Stimulated activated CD4-positive, alpha-beta T cell treated with anti-CD3 and anti-CD28 coated beads, Interleukin-1b, Interleukin-23, amount 100 ng/mL, for 4 hours (primary cell): ENCODE measurements around the gene SLC45A2.
"Not testable (repeated sequence)": the region's sequence is repeated elsewhere in the genome, so short reads cannot be mapped to it uniquely, and the experiment has no call there.

Experiments
- DNase-seq, 2 donors: peaks; one replicate each; pipeline ENCODE4 v3.0.0-alpha.2; 2020; ENCODE audit warnings: low read depth in 2 of 2

Gene SLC45A2

GRCh38 chr5:33969572-33970452 lies 14.7 kb downstream of the SLC45A2 start:
- DNase-seq = no peak

- DNase-seq = no peak
These were observed 16.1 kb downstream of the SLC45A2 start for GRCh38 chr5:33968211-33969005.

- no peak for DNase-seq
These were observed 17.7 kb downstream of the SLC45A2 start for GRCh38 chr5:33966805-33967204.

GRCh38 chr5:33964132-33964700 lies 20.3 kb downstream of the SLC45A2 start:
- no peak for DNase-seq

DNA sequence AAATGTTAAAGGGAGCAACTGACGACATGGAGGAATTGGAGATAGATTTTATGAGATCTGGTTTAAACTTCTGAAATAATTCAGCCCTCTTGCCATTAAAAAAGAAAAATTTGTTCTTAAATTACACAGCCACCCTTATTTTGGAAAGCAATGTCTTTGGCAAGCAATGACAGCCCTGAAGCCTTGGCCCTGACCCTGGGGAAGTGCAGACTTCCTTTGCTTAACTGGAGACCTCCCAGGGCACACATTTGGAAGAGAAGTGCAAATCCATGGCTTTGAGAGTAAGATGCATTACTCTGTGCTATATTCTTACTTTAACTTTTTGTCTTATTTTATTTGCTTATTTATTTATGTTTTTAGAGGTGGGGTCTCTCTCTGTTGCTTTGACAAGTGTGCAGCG lies 26.3 kb downstream of the SLC45A2 start:
- no peak for DNase-seq

DNA sequence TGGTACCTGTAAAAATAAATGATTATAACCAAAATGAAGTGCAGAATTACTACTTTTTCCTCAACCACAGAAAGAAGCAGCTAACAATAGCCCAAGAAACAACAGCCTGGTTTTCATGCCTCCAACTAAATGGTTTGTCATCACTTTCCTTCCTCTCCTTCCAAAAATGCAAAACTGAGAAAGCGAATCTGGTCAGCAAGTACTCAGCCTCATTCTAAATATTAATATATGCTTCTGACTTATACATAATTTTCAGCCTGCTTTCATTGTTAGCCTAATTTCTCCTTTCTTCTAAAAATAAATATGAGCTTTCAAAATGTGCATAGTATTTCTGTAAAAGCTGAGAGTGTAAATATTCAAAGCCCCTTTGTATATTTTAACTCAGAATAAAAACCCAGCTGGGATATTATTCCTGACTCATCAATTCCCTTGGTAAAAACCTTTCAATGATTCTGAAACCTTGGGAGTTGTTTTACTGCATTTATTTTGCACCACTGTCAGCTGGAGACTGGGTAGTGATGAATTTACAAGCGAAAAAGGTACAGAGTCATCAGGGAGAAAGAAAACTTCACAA lies 26.8 kb downstream of the SLC45A2 start:
- no peak for DNase-seq

- DNase-seq = not testable (repeated sequence)
These were observed 32.3 kb downstream of the SLC45A2 start for GRCh38 chr5:33952175-33952574.

DNA sequence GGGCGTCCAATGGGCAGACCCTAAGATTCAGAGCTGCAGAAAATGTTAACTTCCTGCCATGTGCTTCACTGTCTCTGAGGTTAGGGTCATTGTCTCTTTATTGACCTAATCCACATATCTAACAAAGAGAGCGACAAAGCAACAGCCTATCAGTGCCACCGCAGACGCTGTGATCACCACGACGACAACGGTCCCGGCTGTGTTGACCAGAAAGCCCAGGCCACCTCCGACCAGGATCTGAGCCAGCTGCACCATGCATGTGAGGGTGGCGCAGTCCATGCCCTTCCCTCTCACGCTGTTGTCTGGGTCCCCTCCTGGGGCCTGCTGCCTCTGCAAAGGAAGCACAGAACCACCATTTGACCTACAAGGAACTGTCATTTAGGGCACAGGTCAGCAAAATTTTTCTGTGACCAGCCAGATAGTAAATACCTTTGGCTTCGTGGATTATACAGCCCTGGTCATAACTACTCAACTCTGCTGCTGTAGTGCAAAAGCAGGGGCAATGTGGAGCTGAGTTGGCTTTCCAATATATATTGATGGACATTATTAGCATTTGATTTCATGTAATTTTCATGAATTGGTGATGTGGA lies 39.9 kb downstream of the SLC45A2 start:
- no peak for DNase-seq

- DNase-seq = no peak
These were observed 43.4 kb downstream of the SLC45A2 start for GRCh38 chr5:33941090-33941489.

- DNase-seq = no peak
These were observed 44.8 kb downstream of the SLC45A2 start for GRCh38 chr5:33939556-33940262.

GRCh38 chr5:33938881-33939280 lies 45.6 kb downstream of the SLC45A2 start:
- no peak for DNase-seq

DNA sequence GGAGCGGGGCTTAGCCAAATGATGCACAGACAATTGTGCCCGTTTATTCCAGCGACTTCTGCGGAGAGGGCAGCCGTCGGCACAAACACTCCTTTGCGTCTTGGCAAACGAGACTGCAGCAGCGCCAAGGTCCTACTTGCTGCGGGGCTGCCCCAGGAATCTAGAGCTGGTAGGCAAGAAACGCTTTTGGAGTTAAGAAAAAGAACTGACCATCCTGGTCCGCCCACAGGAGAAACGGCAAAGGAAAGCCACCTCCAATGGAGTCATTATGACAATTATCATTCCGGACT lies 46.0 kb downstream of the SLC45A2 start:
- DNase-seq = no peak

DNA sequence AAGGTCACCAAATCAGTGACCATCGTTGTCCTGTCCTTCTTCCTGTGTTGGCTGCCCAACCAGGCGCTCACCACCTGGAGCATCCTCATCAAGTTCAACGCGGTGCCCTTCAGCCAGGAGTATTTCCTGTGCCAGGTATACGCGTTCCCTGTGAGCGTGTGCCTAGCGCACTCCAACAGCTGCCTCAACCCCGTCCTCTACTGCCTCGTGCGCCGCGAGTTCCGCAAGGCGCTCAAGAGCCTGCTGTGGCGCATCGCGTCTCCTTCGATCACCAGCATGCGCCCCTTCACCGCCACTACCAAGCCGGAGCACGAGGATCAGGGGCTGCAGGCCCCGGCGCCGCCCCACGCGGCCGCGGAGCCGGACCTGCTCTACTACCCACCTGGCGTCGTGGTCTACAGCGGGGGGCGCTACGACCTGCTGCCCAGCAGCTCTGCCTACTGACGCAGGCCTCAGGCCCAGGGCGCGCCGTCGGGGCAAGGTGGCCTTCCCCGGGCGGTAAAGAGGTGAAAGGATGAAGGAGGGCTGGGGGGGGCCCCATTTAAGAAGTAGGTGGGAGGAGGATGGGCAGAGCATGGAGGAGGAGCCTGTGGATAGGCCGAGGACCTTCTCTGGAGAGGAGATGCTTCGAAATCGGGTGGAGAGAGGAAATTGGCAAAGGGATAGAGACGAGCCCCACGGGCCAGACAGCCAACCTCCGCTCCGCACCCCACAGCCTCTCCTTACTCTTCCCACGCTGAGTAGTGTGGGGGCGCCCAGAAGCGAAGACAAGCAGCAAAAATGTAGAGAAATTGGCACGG lies 46.6 kb downstream of the SLC45A2 start:
- no peak for DNase-seq

GRCh38 chr5:33937017-33937706 lies 47.3 kb downstream of the SLC45A2 start:
- no peak for DNase-seq

- DNase-seq = no peak
These were observed 48.0 kb downstream of the SLC45A2 start, which contains the start of gene RXFP3 for GRCh38 chr5:33936381-33937016. TSS of gene RXFP3 (plus strand) at chr5:33936386. CDS start at chr5:33936741, 355 bp downstream.

GRCh38 chr5:33936004-33936380 lies 48.5 kb downstream of the SLC45A2 start:
- DNase-seq = peak in 1 of 2 donors; percentile 18

GRCh38 chr5:33934176-33934575 lies 50.3 kb downstream of the SLC45A2 start:
- no peak for DNase-seq

GRCh38 chr5:33933723-33934169 lies 50.7 kb downstream of the SLC45A2 start:
- no peak for DNase-seq

DNA sequence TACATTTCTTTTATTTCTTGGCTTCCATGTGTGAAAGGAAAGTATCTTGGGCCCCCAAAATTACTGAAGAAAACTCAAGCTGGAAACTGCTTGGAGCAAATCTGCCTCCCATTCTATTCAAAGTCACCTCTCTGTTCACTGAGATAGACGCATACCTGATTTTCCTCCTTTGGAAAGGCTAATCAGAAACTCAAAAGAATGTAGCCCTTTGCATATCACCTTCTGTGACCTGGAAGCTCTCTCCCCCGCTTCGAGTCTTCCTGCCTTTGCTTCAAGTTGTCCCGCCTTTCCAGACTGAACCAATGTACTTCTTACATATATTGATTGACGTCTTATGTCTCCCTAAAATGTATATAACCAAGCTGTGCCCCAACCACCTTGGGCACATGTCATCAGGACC lies 53.4 kb downstream of the SLC45A2 start:
- no peak for DNase-seq
